CD4-positive, alpha-beta T cell treated with Interleukin-10 for 1 hour (primary cell): Measurements from ENCODE around the gene NXNL2.

Source experiments
- DNase-seq: peaks from one replicate; pipeline ENCODE4 v3.0.0-alpha.2; 2020

NXNL2 gene

DNA sequence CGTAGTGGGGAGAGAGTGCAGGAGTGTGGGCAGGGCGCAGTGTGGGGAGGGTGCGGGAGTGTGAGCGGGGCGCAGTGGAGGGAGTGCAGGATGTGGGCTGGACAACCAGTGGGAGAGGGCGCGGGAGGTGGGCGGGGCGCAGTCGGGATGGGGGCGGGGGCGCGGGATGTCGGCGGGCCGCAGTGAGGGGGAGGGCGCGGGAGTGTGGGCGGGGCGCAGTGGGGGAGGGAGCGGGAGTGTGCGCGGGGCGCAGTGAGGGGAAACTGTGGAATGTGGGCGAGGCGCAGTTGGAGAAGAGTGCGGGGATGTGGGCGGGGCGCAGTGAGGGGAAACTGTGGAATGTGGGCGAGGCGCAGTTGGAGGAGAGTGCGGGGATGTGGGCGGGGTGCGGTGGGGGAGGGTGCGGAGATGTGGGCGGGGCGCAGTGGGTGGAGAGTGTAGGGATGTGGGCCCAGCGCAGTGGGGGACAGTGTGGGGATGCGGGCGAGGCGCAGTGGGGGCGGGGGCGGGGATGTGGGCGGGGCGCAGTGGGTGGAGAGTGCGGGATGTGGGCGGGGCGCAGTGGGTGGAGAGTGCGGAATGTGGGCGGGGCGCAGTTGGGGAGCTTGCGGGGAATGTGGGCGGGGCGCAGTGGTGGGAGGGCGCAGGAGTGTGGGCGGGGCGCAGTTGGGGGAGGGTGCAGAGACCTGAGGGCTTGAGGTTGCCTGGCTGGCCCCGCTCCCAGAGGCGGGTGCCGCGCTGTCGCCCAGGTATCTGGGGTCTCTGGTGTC lies at the start of gene NXNL2:
NXNL2 (plus strand) TSS at position 723 of the 770 bp plus-strand sequence. CDS start 257 bp downstream, outside the sequence.
- DNase-seq, result peak; percentile 45

DNA sequence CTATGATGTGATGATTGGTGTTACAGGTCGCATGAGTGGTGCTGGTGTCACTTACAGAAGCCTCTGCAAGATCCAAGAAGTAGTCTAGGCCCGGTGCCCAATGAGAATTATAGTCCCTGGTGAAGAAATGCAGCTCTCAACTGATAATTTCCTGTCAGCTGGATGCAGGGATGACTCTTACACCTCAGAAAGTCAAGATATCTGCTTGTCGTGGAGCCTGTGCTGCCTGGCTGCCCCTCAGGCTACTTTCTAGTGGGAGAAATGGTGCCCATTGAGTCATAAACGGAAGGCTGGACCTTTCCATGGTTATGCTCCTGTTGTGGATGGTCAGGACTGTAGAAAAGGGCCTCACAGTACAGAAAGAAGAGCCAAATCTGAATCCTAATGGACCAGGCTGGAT lies 46.8 kb upstream of the NXNL2 start:
- DNase-seq, result no peak

DNA sequence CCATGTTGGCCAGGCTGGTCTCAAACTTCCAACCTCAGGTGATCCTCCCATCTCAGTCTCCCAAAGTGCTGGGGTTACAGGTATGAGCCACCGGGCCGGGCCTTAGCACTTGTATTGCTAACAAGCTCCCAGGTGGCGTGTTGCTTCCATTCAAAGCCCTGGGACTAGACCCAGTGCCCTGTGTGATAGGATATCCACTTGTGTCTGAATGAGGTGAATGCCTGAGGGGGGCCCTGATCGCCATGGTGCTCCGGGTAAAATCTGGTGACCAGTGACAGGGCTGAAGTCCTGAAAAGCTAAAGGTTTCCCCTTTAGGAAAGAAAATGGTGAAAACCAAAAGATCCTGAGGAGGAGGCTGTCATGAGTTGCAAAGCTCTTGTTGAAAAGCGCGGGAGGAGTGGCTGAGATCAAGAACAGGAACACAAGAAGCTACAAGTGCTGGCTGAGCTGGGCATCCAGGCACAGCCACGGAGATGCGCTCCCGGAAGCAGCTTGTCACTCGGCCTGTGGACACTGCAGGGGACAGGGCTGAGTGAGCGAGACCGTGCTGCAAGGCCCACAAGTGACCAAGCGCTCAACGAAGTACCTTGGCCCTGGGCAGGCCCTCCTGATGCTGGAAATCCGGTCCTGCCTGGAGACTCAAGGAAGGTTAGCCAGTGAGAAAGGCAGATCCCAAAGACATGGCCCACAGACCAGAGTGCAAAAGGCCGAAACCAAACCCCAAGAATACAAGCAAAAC lies 39.8 kb upstream of the NXNL2 start:
- DNase-seq, result no peak

DNA sequence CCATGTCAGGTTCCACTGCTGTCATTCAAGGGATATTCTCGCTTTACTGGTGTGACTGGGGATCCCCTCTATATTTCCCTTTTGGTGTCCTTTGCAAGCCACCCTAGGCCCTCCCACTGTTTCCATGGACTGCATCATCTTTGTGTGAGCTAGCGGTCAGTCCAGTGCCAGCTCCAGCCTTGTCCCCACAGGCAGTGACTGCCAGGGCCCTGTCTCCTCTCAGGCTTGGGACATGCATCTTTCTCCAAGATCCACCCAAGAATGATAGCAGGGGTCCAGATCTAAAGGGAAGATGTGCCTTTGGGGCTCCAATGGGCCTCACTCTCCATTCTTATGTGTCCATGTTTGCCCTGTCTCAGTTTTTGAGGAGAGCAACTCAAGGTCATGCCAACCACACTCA lies 37.8 kb upstream of the NXNL2 start:
- no peak for DNase-seq

DNA sequence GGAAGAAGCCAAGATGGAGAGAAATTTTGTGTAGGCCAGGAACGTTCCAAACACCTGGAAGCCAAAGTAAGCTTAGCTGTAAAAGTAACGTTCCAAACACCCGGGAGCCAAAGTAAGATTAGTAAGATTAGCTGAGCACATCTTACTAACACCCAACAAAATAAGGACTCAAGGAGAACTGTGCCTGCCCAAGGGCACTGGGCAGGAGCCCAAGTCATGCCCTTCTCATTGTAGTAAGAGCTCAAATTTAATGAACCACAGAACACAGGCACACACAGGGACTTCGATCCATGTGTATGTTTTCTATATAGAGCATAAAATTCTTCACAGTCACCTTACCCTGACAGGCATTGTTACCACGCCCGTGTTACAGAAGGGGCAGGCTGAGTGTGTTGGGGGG lies 36.1 kb upstream of the NXNL2 start:
- DNase-seq, result no peak

DNA sequence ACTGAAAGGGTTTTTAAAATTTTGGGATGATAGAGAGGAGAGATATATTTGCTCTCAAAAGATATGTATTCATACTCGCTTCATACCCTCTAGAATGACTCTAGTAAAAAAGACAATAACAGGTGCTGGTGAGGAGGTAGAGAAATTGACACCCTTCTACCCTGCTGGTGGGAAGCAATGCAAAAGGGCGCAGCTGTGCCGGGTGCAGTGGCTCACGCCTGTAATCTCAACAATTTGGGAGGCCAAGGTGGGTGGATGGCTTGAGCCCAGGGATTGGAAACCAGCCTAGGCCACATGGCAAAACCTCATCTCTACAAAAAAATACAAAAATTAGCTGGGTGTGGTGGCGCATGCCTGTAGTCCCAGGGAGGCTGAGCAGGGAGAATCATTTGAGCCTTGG lies 33.9 kb upstream of the NXNL2 start:
- no peak for DNase-seq

DNA sequence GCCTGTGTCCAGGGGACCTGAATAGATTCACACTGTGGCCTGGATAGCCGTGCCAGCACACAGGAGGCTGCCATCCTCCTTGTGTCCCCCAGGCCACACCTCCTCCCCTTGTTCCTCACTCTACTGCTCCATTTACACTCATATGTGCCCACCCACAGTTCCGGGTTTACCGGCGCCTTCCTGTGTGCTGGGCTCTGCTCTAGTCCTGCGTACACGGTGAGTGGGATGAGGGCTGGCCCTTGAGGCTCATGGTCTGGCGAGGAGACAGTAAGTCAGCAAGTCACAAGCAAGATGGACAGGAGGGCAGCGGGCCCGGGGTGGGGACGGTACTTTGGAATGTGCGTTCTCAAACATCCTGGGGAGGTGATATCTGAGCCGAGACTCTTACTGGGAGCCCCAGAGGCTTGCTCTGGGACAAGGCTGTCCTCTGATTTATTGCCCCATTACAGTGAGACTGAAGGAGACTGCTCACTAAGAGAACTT lies 32.4 kb upstream of the NXNL2 start:
- no peak for DNase-seq

DNA sequence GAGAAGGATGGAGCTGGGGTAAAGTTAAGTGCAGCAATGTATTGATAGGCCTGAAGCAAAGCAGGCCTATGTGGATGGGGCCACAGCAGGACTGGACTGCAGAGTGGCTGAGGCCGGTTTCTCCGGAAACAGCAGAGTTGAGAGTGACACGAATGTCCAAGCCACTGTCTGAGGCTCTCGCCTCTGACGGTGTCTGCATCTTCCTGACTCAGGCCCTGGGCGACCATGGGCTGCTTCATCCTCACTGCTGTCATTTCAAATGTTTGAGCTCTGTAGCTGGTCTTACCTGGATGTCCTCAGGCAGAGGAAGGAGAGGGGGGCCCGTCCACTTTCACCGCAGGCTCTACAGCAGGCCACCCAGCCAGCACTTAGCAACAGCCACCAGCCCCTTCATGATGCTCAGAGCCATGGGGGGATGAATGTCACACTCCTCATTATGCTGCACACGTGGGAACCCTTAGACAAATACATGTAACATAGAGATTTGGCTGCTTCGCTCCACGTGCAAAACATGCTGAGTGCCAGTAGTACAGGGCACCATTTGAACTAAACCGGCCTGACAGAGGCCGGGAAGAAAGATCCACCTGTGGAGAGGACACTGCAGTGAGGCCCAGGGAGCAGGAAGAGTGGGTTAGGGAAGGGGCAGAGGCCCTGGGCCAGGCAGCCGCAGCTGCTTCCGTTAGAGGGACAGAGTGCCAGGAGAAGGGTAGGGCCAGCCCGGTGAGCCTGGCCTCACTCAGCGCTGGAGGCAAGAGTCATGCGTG lies 31.7 kb upstream of the NXNL2 start:
- no peak for DNase-seq

DNA sequence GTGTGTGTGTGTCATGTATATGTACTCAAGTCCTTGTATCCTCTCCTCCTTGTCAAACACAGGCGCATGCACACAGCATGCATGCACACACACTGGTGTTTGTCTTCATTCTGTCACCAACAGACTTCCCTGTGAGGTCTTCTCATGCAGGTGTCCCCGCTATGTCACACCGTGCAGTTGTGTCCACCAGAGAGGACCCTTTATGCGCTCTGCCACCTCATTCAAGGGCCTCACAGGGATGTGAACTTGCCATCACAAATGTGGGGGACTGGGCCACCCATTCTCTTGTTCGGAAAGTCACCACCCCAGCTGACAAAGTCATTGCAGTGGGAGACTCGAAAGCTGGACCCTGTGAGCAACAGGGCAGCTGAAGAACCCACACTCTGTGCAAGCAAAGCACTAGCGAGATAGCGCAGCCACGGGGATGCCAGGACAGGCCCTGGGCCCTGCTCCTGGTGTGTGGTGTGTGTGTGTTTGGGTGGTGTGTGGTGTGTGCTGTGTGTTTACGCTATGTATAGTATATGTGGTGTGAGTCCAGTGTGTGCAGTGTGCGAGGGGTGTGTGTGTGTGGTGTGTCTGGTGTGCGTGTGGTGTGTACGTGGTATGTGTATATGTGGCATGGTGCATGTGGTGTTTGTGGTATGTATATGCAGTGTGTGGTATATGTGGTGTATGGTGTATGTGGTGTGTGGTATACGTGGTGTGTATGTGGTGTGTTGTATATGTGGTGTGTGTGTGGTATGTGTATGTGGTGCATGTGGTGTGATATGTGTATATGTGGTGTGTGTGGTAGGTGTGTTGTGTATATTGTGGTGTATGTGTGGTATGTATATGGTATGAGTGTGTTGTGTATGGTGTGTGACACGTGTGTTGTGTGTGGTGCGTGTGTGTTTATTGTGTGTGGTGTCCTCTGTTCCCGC lies 30.9 kb upstream of the NXNL2 start:
- DNase-seq, result no peak

DNA sequence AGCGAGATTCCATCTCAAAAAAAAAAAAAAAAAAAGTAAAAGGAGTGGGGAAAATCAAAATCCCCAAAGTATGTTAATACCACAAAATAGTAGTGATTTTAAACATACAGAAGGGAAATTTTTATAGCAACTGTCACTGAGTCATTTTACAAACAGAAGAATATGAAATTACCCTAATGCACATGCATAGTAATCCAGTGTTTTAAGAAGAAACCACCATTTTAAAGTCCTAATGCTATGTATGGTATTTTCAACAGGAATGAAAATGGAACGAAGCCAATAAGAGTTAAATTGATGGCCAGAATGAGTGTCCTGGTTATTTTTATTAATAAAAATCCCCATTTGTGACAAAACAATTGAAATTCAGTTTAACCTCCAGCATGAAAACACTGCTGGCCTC lies 26.7 kb upstream of the NXNL2 start:
- DNase-seq, result no peak

DNA sequence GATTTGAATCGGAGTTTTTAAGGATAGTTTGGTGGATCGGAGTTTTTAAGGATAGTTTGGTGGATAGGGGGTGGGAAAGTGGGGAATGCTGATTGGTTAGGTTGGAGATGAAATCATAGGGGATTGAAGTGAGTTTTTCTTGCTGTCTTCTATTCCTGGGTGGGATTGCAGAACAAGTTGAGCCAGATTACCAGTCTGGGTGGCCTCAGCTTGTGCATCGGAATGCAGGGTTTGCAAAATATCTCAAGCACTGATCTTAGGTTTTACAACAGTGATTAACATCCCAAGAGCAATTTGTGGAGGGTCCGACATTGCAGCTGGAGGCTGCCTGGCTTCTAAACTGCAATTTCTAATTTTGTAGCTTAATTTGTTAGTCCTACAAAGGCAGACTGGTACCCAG lies 23.1 kb upstream of the NXNL2 start:
- DNase-seq, result no peak

DNA sequence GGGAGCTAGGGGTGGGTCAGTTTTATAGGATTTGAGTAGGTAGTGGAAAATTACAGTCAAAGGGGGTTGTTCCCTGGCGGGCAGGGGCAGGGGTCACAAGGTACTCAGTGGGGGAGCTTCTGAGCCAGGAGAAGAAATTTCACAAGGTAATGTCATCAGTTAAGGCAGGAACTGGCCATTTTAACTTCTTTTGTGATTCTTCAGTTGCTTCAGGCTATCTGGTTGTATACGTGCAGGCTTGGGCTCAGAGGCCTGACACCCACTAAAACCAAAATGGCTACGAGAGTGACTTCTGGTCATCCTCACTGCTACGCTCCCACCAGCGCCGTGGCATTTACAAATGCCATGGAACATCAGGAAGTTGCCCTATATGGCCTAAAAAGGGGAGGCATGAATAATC lies 20.7 kb upstream of the NXNL2 start:
- no peak for DNase-seq

DNA sequence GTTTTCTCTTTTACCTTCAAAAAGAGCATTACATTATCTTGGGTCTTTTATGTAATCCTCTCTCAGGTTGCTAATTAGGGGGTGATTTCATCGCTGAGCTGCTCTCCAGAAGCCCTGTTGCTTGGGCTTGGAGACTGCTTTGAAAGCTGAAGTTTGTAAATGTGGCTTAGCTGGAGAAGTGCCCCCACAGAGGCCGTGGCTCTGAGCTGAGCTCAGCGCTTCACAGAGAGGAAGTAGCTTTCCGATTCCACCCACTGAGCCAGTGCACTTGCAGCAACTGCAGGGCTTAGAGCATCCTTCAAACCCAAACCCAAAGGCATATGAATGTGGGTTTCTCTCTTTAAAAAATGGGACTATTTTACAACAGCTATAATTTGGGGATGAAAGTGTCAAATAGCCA lies 13.7 kb upstream of the NXNL2 start:
- no peak for DNase-seq

DNA sequence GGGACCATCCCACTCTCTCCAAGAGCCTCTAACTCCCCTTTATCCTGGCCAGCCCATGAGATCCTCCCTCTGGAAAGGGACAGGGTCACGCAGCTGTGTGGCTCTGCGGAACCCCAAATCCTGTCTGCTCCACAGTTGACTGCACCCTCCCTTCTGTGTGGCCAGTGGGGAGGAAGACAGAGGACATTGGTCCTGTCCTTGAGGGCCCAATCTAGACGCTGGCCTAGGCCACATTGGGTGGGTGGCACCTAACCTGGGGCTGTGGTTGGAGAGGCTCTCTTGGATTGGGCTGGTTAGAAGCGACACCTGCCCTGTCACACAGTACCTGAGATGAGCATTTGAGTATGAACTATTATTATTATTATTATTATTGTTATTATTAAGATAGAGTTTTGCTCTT lies 12.6 kb upstream of the NXNL2 start:
- DNase-seq, result no peak

DNA sequence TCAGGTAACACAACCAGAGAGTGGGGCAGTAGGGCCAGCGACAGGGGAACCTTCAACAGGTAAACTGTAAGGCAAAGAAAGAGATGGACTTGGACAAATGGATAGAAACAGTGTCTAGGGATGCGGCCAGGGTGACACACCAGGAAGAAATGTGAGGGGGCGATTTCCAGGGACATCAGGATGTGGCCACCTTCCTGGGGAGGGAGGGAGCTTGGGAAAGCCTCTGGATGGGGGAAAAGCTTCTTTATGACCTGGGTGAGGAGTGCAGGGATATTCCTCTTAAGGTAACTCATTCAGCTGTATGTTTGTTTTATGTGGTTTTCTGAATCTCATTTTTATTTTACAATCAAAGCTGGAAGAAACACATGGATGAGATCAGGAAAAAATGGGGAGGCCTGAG lies 11.9 kb upstream of the NXNL2 start:
- DNase-seq, result no peak

DNA sequence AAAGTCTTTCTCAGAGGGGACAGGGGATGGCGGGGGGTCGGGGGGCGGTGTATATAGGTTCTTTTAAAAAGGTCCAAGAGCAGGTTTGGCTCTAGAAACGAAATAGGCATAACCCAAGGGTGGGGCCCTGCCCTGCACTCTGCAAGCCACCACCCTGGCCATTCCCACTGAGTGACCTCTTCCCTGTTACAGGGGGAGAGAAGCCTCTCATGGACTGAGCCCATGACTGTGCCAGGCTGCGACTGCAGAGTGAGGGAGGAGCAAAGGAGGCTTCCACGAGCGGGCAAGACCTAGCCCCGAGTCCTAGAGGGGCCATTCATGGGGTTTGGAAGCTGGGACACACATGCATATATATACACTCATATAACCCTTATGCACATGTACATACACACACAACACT lies 10.1 kb upstream of the NXNL2 start:
- DNase-seq, result no peak

DNA sequence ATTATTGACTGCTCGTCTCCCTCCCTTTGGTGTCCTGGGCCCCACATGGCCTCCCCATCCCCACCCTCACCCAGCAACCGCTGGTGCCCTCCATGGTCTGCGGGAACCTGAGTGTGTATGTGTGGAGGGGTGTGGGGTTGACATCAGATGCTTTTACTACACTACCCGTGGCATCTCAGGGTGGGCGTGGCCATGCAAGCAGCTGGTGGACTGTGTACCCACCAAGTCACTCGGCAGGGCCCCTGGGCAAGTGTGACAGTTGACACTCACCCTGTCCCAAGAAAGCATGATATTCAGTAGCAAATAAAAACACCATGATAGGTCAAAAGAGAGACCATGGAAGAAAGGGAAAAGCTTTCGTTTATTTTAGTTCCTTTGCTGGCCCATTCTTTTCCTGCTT lies 7.4 kb upstream of the NXNL2 start:
- DNase-seq, result no peak

DNA sequence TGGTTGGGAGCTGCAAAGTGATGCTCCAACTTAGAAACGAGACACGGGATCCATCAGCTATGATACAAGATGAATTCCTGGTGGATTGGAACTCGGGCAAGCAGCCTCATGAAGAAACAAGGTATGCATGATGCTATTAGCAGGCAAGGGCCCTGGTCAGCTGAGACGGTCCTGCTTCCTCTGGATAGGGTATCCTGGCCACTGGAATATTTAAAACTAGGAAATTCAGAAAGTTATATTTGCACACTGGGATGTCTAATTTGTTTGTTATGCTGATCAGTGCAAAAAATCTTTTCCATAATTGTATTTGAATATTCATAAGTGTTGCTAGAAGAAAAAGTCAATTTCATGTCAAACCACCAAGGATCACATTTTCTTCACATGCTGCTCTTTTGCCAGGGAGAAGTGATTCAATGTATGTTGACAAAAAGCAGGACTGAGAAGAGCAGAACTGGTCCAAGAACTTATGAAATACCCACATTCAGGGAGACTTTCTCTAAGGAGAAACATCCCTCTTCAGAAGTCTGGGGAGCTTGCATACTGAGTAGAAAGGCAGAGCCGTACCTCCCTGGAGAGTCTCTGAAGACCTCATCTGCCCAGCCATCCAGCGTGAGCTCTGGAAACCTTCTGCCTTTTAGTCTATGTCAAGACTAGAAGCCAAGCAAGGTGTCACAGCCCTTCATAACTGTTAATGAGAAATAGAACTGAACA lies 6.7 kb upstream of the NXNL2 start:
- DNase-seq, result no peak

DNA sequence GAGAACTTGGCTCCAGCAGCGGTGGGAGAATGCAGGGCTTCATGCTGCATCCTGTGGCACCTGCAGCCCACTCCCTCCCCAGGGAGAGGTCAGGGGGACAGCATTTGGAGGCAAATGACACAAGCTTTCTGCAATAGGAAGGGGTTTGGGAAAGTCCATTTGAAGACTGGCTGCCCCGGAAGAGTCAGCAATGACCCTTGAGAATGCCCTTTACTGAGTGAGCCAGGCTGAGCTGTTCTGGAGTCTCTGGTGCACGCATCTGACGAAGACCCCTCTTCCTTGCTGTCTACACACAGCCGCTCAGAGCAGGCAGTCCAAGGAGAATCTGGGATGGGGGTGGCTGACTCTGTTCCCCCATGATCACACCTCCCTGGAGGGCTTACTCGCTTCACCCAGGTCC lies 5.5 kb upstream of the NXNL2 start:
- DNase-seq, result no peak

DNA sequence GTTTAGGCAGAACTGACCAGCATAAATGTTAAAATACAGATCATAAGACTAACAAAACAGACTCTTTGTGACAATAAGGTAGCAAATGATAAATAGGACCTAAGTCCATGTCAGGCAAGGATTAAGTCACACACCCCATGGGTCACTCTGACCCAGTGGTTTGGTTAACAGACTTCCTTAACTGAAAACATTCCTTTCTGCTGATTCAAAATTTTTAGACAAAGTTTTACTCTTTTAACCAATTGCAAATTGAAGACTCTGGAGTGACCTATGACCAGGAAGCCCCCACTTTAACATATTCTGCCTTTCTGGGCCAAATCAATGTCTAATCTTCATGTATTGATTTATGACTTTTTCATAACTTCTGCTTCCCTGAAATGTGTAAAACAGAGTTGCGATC lies 4.9 kb upstream of the NXNL2 start:
- DNase-seq, result no peak

DNA sequence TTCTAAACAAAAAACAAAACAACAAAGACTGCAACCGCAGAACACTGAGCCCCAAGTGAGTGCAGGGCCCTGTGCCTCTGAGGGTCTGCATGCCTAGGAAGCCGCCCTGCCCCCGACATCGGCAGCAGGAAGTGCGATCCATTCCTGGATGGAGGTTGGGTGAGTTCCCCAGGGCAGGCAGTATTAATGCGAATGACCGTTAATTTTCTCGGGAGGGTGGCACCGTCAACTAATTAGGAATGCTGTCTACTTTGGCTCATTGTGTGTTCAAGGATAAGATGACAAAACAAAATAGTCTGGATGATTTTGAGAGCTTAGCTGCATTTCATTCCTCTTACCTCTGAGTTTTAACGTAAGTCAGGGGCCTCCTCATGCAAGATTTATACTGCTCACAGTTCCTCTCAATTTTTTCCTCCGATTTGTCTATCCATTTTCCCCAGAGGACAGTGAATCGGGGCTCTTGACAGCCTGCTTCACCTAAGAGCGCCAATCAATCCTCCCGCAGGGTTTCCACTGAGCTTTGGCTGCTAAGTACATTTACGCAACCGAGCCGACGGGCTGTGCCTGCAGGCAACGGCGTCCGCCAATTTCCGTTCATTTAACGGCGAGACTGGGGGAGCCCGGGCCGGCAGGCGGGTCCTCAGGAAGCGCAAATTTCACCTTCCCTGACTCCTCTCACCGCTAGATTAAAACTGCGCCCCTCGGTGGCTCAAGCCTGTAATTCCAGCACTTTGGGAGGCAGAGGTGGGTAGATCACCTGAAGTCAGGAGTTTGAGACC lies 2.9 kb upstream of the NXNL2 start:
- DNase-seq, result no peak
